ENCODE data around the gene CNIH3. TPM values are rescaled to one million over a fixed set of nuclear protein-coding genes. Genes with fewer than 3 reads are reported as not detected.

CNIH3 gene
- total and polyA plus RNA-seq, 2 donors (not counting 1 experiment from before 2014, with no cell fraction given) = 3.7 to 28.1 TPM

DNA sequence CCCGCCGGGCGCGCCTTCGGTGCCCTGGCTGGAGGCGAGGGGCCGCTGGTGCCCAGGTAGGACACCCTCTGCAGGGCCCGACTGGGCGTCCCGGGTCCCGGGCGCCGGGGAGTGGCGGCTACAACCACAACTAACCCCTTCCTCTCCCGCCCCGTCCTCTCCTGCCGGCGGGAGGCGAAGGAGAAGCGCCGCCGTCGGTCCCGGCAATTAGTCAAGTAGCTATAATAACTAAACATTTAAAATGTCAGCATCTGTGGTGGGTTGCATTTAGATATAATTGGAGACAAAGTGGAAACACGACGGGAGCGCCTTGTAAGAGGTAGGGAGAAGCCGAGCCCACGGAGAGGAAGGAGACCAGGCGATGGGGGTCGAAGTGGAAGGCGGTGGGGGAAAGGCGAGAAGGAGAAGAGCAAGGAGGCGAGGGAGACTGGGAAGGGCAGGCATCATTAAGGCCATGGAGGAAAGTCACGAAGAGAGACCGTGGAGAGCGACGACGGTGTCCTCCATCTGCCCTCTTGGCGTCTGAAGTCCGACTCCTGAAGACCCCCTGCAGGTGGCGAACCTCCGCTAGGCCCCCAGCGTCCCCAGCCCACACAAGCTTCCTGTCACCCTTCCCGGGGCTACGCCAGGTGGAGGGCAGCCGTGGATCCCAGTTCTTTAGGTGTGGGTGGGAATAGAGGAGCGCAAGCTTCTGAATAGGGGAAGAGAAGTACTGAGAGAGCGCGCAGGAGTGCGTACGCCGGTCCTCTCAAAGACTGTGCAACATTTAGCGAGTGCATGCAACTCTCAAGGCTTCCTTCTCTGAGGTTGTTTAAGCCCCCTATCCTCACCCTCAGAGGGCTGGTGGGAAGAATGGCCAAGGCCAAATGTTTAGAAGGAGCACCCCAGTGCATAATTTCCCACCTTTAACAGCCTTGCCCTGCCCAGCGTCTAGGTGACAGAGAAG is 1.6 kb downstream of the CNIH3 start:
- peak overlapping the region; percentile 50 for H3K9ac ChIP-seq (ENCODE audit: insufficient read depth, low read length)
- H3K36me3 ChIP-seq (ENCODE audit: control insufficient read depth, insufficient read depth, low read length) = no peaks in the 10 kb centered on the region
- peaks cover 6% of the 10 kb centered on the region for H3K4me1 ChIP-seq (ENCODE audit: control insufficient read depth, extremely low read depth, insufficient read depth, low read length)
- H3K9me3 ChIP-seq (ENCODE audit: control insufficient read depth, insufficient read depth, low read depth, low read length) = no peaks in the 10 kb centered on the region
- DNase-seq (ENCODE audit: low read depth in 2 of 2) = peak; percentile 33 to 38
- peak overlapping the region; percentile 62 for H3K27ac ChIP-seq (ENCODE audit: insufficient read depth, low read length)
- peak overlapping the region; percentile 84 for H3K4me2 ChIP-seq (ENCODE audit: extremely low read depth, insufficient read depth, low read length)
- TF ChIP-seq EZH2 (IDR thresholded peaks at IDR 0.05; ENCODE audit: low read length, missing control alignments) (no peak), CTCF (conservative IDR thresholded peaks at IDR 0.05 in 1 of 2, IDR thresholded peaks at IDR 0.05 in 1 of 2; ENCODE audit: low read depth in 1 of 2, low read length in 2 of 2) (no peak)
- H3K27me3 ChIP-seq (ENCODE audit: control insufficient read depth, insufficient read depth, low read length) = no peaks in the 10 kb centered on the region
- H3K4me3 ChIP-seq (replicated peaks in 1 of 4; ENCODE audit: control extremely low read depth in 1 of 4, insufficient read depth in 1 of 4, low read depth in 3 of 4, low read length in 4 of 4) = peak overlapping the region; percentile 37 to 88 (median 82)
- peaks cover 55% of the 10 kb centered on the region for H3K79me2 ChIP-seq (ENCODE audit: control insufficient read depth, insufficient read depth, low read length)
- no peak overlapping the region for H2AFZ ChIP-seq (ENCODE audit: low read length)
- no peaks in the 10 kb centered on the region for H4K20me1 ChIP-seq (ENCODE audit: control insufficient read depth, extremely low read depth, insufficient read depth, low read length)

DNA sequence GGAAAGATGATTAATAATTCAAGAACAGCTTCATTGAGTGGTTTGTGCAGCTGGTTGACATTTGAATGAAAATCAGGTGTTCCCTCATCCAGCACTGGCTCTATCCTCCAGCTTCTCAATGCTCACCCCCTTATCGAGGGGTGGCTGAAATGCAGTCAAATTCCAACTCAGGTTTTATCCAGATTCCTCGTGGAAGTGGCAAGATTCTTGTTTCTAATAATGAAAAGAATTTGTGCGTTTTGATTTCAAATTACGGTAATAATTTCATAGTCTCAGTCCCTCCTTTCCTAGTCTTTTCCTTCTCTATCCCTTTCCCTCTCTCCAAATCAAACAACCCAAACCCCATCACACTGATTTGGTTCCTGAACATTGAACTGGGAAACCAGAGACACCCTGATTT is 3.1 kb downstream of the CNIH3 start:
- H3K27ac ChIP-seq (ENCODE audit: insufficient read depth, low read length) = no peak overlapping the region
- peaks cover 59% of the 10 kb centered on the region for H3K79me2 ChIP-seq (ENCODE audit: control insufficient read depth, insufficient read depth, low read length)
- TF ChIP-seq EZH2 (IDR thresholded peaks at IDR 0.05; ENCODE audit: low read length, missing control alignments) (no peak), CTCF (conservative IDR thresholded peaks at IDR 0.05 in 1 of 2, IDR thresholded peaks at IDR 0.05 in 1 of 2; ENCODE audit: low read depth in 1 of 2, low read length in 2 of 2) (no peak)
- no peaks in the 10 kb centered on the region for H3K27me3 ChIP-seq (ENCODE audit: control insufficient read depth, insufficient read depth, low read length)
- no peaks in the 10 kb centered on the region for H3K9me3 ChIP-seq (ENCODE audit: control insufficient read depth, insufficient read depth, low read depth, low read length)
- peaks cover 20% of the 10 kb centered on the region for H3K4me1 ChIP-seq (ENCODE audit: control insufficient read depth, extremely low read depth, insufficient read depth, low read length)
- no peak for DNase-seq (ENCODE audit: low read depth in 2 of 2)
- peak overlapping the region; percentile 84 for H3K4me2 ChIP-seq (ENCODE audit: extremely low read depth, insufficient read depth, low read length)
- H3K36me3 ChIP-seq (ENCODE audit: control insufficient read depth, insufficient read depth, low read length) = no peaks in the 10 kb centered on the region
- H3K4me3 ChIP-seq (replicated peaks in 1 of 4; ENCODE audit: control extremely low read depth in 1 of 4, insufficient read depth in 1 of 4, low read depth in 3 of 4, low read length in 4 of 4) = peak overlapping the region; percentile 37 to 88 (median 82)
- H2AFZ ChIP-seq (ENCODE audit: low read length) = no peak overlapping the region
- no peaks in the 10 kb centered on the region for H4K20me1 ChIP-seq (ENCODE audit: control insufficient read depth, extremely low read depth, insufficient read depth, low read length)
- no peak overlapping the region for H3K9ac ChIP-seq (ENCODE audit: insufficient read depth, low read length)

GRCh38 chr1:224620105-224620504 is 4.0 kb downstream of the CNIH3 start:
- TF ChIP-seq CTCF (conservative IDR thresholded peaks at IDR 0.05 in 1 of 2, IDR thresholded peaks at IDR 0.05 in 1 of 2; ENCODE audit: low read depth in 1 of 2, low read length in 2 of 2) = no peak
- no peak for TF ChIP-seq EZH2 (IDR thresholded peaks at IDR 0.05; ENCODE audit: low read length, missing control alignments)
- Histone ChIP-seq H3K79me2 (ENCODE audit: control insufficient read depth, insufficient read depth, low read length) (peaks cover 67% of the 10 kb centered on the region), H3K4me1 (ENCODE audit: control insufficient read depth, extremely low read depth, insufficient read depth, low read length) (peaks cover 23% of the 10 kb centered on the region), H3K4me2 (ENCODE audit: extremely low read depth, insufficient read depth, low read length) (peak overlapping the region; percentile 33), H3K36me3 (ENCODE audit: control insufficient read depth, insufficient read depth, low read length) (peaks cover 4% of the 10 kb centered on the region), H3K9ac (ENCODE audit: insufficient read depth, low read length) (no peak overlapping the region), H3K27me3 (ENCODE audit: control insufficient read depth, insufficient read depth, low read length) (no peaks in the 10 kb centered on the region), H3K27ac (ENCODE audit: insufficient read depth, low read length) (no peak overlapping the region), H2AFZ (ENCODE audit: low read length) (no peak overlapping the region), H3K4me3 (replicated peaks in 1 of 4; ENCODE audit: control extremely low read depth in 1 of 4, insufficient read depth in 1 of 4, low read depth in 3 of 4, low read length in 4 of 4) (peak overlapping the region in 2 of 4 experiments; percentile 80 to 84), H4K20me1 (ENCODE audit: control insufficient read depth, extremely low read depth, insufficient read depth, low read length) (no peaks in the 10 kb centered on the region), H3K9me3 (ENCODE audit: control insufficient read depth, insufficient read depth, low read depth, low read length) (no peaks in the 10 kb centered on the region)
- DNase-seq (ENCODE audit: low read depth in 2 of 2) = no peak

Data from fibroblast of lung (primary cell).